Measurements from ENCODE around the gene BRIP1. TPM values are rescaled to one million over a fixed set of nuclear protein-coding genes. Genes with fewer than 3 reads are reported as not detected.

The BRIP1 gene
- total RNA-seq, 1 donor from 2014 or later: 6.4 TPM

- Mint-ChIP-seq H3K4me1 (ENCODE audit: low read depth, unreplicated experiment) (peaks cover 3% of the 10 kb centered on the region), H3K27ac (ENCODE audit: unreplicated experiment) (no peak overlapping the region), H3K27me3 (ENCODE audit: low read depth, unreplicated experiment) (peaks cover 2% of the 10 kb centered on the region), H3K4me3 (ENCODE audit: unreplicated experiment) (no peak overlapping the region), H3K9me3 (ENCODE audit: unreplicated experiment) (no peaks in the 10 kb centered on the region), H3K36me3 (ENCODE audit: low read depth, unreplicated experiment) (no peaks in the 10 kb centered on the region)
- H3K36me3 ChIP-seq (ENCODE audit: insufficient read depth, low read length): no peaks in the 10 kb centered on the region
- peaks cover 10% of the 10 kb centered on the region for H3K4me1 ChIP-seq (ENCODE audit: insufficient read depth, low read length)
- H3K4me2 ChIP-seq (ENCODE audit: low read length): no peak overlapping the region
- DNase-seq (ENCODE audit: low read depth): no peak
- no peak overlapping the region for H3K4me3 ChIP-seq (ENCODE audit: insufficient read depth, low read depth, low read length)
- H4K20me1 ChIP-seq (ENCODE audit: insufficient read depth, low read length): no peaks in the 10 kb centered on the region
- H3K9me3 ChIP-seq (ENCODE audit: insufficient read depth, low read depth, low read length): peaks cover 3% of the 10 kb centered on the region
- no peak overlapping the region for H3K27ac ChIP-seq (ENCODE audit: low read depth, low read length)
- no peaks in the 10 kb centered on the region for H3K27me3 ChIP-seq (ENCODE audit: insufficient read depth, low read length)
- no peak overlapping the region for H2AFZ ChIP-seq (ENCODE audit: low read depth, low read length)
- no peak overlapping the region for H3K9ac ChIP-seq (ENCODE audit: low read length)
- H3K79me2 ChIP-seq (ENCODE audit: insufficient read depth, low read length): no peaks in the 10 kb centered on the region
- FAIRE-seq: no peak
- TF ChIP-seq CTCF (IDR thresholded peaks at IDR 0.05; ENCODE audit: insufficient read depth, low read depth, low read length) (no peak), EZH2 (IDR thresholded peaks at IDR 0.05; ENCODE audit: insufficient read depth, low read length) (no peak)
Observed at GRCh38 chr17:61644800-61645774, 218.2 kb downstream of the BRIP1 start.

- no peaks in the 10 kb centered on the region for H3K79me2 ChIP-seq (ENCODE audit: insufficient read depth, low read length)
- no peak overlapping the region for H3K4me3 ChIP-seq (ENCODE audit: insufficient read depth, low read depth, low read length)
- H4K20me1 ChIP-seq (ENCODE audit: insufficient read depth, low read length): no peaks in the 10 kb centered on the region
- Mint-ChIP-seq H3K27me3 (ENCODE audit: low read depth, unreplicated experiment) (peaks cover 2% of the 10 kb centered on the region), H3K4me3 (ENCODE audit: unreplicated experiment) (no peak overlapping the region), H3K27ac (ENCODE audit: unreplicated experiment) (no peak overlapping the region), H3K4me1 (ENCODE audit: low read depth, unreplicated experiment) (peaks cover 3% of the 10 kb centered on the region), H3K36me3 (ENCODE audit: low read depth, unreplicated experiment) (no peaks in the 10 kb centered on the region), H3K9me3 (ENCODE audit: unreplicated experiment) (no peaks in the 10 kb centered on the region)
- H3K27ac ChIP-seq (ENCODE audit: low read depth, low read length): no peak overlapping the region
- no peak for DNase-seq (ENCODE audit: low read depth)
- TF ChIP-seq CTCF (IDR thresholded peaks at IDR 0.05; ENCODE audit: insufficient read depth, low read depth, low read length): no peak
- H3K9me3 ChIP-seq (ENCODE audit: insufficient read depth, low read depth, low read length): no peaks in the 10 kb centered on the region
- no peak overlapping the region for H2AFZ ChIP-seq (ENCODE audit: low read depth, low read length)
- no peak for FAIRE-seq
- no peaks in the 10 kb centered on the region for H3K36me3 ChIP-seq (ENCODE audit: insufficient read depth, low read length)
- H3K27me3 ChIP-seq (ENCODE audit: insufficient read depth, low read length): no peaks in the 10 kb centered on the region
- H3K4me1 ChIP-seq (ENCODE audit: insufficient read depth, low read length): peaks cover 10% of the 10 kb centered on the region
- no peak overlapping the region for H3K9ac ChIP-seq (ENCODE audit: low read length)
- H3K4me2 ChIP-seq (ENCODE audit: low read length): no peak overlapping the region
Observed at GRCh38 chr17:61642768-61643167, 220.6 kb downstream of the BRIP1 start.

GRCh38 chr17:61641715-61642114, 221.6 kb downstream of the BRIP1 start:
- H3K27me3 Mint-ChIP-seq (ENCODE audit: low read depth, unreplicated experiment): peaks cover 2% of the 10 kb centered on the region
- no peak for FAIRE-seq

More at GRCh38 chr17:61641715-61642114, 221.6 kb downstream of the BRIP1 start:
- H3K4me3 ChIP-seq (ENCODE audit: insufficient read depth, low read depth, low read length): no peak overlapping the region
- Mint-ChIP-seq H3K4me1 (ENCODE audit: low read depth, unreplicated experiment) (peaks cover under 1% of the 10 kb centered on the region), H3K4me3 (ENCODE audit: unreplicated experiment) (no peak overlapping the region), H3K27ac (ENCODE audit: unreplicated experiment) (no peak overlapping the region), H3K9me3 (ENCODE audit: unreplicated experiment) (no peaks in the 10 kb centered on the region), H3K36me3 (ENCODE audit: low read depth, unreplicated experiment) (no peaks in the 10 kb centered on the region)
- no peaks in the 10 kb centered on the region for H3K9me3 ChIP-seq (ENCODE audit: insufficient read depth, low read depth, low read length)
- no peaks in the 10 kb centered on the region for H3K27me3 ChIP-seq (ENCODE audit: insufficient read depth, low read length)
- no peak overlapping the region for H3K27ac ChIP-seq (ENCODE audit: low read depth, low read length)
- no peak overlapping the region for H3K4me2 ChIP-seq (ENCODE audit: low read length)
- TF ChIP-seq EZH2 (IDR thresholded peaks at IDR 0.05; ENCODE audit: insufficient read depth, low read length) (no peak), CTCF (IDR thresholded peaks at IDR 0.05; ENCODE audit: insufficient read depth, low read depth, low read length) (no peak)
- no peak for DNase-seq (ENCODE audit: low read depth)
- no peaks in the 10 kb centered on the region for H3K79me2 ChIP-seq (ENCODE audit: insufficient read depth, low read length)
- H3K36me3 ChIP-seq (ENCODE audit: insufficient read depth, low read length): no peaks in the 10 kb centered on the region
- H3K4me1 ChIP-seq (ENCODE audit: insufficient read depth, low read length): peaks cover 6% of the 10 kb centered on the region
- H2AFZ ChIP-seq (ENCODE audit: low read depth, low read length): no peak overlapping the region
- H4K20me1 ChIP-seq (ENCODE audit: insufficient read depth, low read length): no peaks in the 10 kb centered on the region
- H3K9ac ChIP-seq (ENCODE audit: low read length): no peak overlapping the region
